ENCODE data around the gene SRP19.

- TF ChIP-seq POLR2AphosphoS5 (IDR thresholded peaks at IDR 0.05; ENCODE audit: borderline replicate concordance, low read depth, low read length) (no peak), EZH2 (IDR thresholded peaks at IDR 0.05) (no peak)
These were observed 30.7 kb upstream of the SRP19 start for GRCh38 chr5:112830378-112830777.

All from SK-N-MC (cell line).